Stomach (tissue), 4 donors: ENCODE data around the gene ECHDC1.

Experiments used
- CTCF ChIP-seq, 7 experiments: fragments of 450-650 bp in 4 of 7; fragments of 200-600 bp in 3 of 7; sonication (generic) in 3 of 7; IDR thresholded peaks; one replicate each; pipeline ENCODE4 v1.5.1; 2016 to 2019; ENCODE audit warnings: antibody characterized with exemption in 7 of 7, control low read depth in 2 of 7, mild to moderate bottlenecking in 1 of 7
- EP300 ChIP-seq: sonication (generic); formaldehyde crosslinking; IDR thresholded peaks from one replicate; pipeline ENCODE4 v1.6.1; 2017; ENCODE audit warnings: antibody characterized with exemption
- POLR2A ChIP-seq, 4 donors: fragments of 450-650 bp; IDR thresholded peaks; one replicate each; pipeline ENCODE4 v1.6.1; 2016; ENCODE audit warnings: antibody characterized with exemption in 4 of 4, control low read depth in 2 of 4, mild to moderate bottlenecking in 1 of 4, moderate library complexity in 1 of 4

DNA sequence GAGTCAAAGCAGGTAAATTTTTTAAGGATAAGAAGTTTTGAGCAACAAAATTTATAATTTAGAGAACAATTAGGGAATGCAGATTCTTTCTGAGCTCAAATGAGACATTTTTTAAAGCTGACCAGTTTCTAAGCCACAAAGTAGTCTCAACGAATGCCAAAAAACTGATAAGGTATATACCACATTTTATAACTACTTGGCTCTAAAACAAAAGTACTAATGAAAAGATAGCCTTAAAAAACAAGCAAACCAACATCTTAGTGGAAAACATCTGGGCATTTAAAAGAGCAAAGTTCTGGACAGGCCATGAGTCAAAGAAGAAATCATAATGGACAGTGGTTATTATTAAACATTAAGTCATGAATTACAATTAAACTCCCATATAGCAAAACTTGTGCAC lies 99.9 kb downstream of the ECHDC1 start:
- no peak for TF ChIP-seq POLR2A (IDR thresholded peaks at IDR 0.05)
- no peak for TF ChIP-seq CTCF (IDR thresholded peaks at IDR 0.05)
- TF ChIP-seq EP300, result no peak
